Endometrial microvascular endothelial cells (primary cell): ENCODE data around the gene GPR37L1. TPM values are rescaled to one million over a fixed set of nuclear protein-coding genes. Genes with fewer than 3 reads are reported as not detected.

Source experiments
- in situ Hi-C: cut with HindIII; loops from 2 replicates; pipeline ENCODE4 v1.10.0; 2017; ENCODE audit warnings: low sequenced_read_pairs, low pct_unique_long_range_greater_than_20kb; ENCODE audit errors: inconsistent ontology term
- total RNA-seq: library from RNA; depleted of rRNA; stranded (reverse); fragments of >200 nt; gene quantifications from one replicate; pipeline ENCODE4 v1.2.3, GENCODE V29; 2015; ENCODE audit errors: inconsistent ontology term

GPR37L1 gene
- total RNA-seq, 1 donor from 2014 or later, result not detected

DNA sequence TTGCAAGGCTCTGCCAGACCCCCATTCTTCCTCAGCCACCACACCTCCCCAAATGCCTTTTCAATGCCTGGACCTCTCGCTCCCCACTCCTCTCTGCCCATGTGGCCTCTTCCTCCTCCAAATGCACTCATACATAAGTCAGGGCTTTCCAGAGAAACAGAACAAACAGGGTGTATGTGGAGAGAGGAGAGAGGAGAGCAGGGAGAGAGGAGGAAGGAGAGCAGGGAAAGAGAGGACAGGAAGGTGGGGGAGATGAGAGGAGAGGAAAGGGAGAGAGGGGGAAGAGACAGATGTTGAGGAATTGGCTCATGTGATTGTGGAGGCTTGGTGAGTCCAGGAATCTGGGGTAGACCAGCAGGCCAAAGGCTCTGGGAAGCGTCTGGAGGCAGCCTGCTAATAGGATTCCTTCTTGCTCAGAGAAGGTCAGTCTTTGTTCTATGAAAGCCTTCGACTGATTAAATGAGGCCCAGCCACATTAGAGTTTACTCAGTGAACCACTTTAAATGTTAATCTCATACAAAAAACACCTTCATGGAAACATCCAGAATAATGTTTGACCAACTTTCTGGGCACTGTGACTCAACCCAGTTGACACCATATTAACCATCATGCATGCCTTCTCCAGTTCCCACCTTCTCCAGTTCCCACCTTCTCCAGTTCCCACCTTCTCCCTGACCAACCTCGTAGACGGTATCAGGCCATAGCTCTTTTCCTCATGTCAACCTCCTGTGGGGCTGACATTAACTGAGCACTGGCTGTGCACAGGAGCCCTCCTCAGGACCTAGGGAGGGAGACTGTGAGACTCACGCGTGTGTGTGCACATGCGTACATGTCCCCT, 59.5 kb downstream of the GPR37L1 start:
- in situ Hi-C loops, result no loop called here

Other genes starting within 250 kb of the GPR37L1 start
- gene SHISA4, start 234.0 kb upstream of the GPR37L1 start, total RNA-seq, result 33.5 TPM
- gene LMOD1, start 176.4 kb upstream of the GPR37L1 start, total RNA-seq, result 0.19 TPM
- gene TIMM17A, start 167.4 kb upstream of the GPR37L1 start, total RNA-seq, result 84.6 TPM
- 90.5 TPM for gene RNPEP, start 140.3 kb upstream of the GPR37L1 start, total RNA-seq
- not detected for gene ELF3, start 112.3 kb upstream of the GPR37L1 start, total RNA-seq
- gene ARL8A, start 21.8 kb downstream of the GPR37L1 start, total RNA-seq, result 30.5 TPM
- 2.4 TPM for gene PTPN7, start 37.7 kb downstream of the GPR37L1 start, total RNA-seq
- gene LGR6, start 70.9 kb downstream of the GPR37L1 start, total RNA-seq, result not detected
- 76.4 TPM for gene UBE2T, start 219.0 kb downstream of the GPR37L1 start, total RNA-seq
- gene PPP1R12B, start 225.8 kb downstream of the GPR37L1 start, total RNA-seq, result 6.8 TPM